Measurements from ENCODE around the gene GAGE12J. TPM values are rescaled to one million over a fixed set of nuclear protein-coding genes. Genes with fewer than 3 reads are reported as not detected.

GAGE12J gene
- total RNA-seq, 1 experiment from 2014 or later: not detected

DNA sequence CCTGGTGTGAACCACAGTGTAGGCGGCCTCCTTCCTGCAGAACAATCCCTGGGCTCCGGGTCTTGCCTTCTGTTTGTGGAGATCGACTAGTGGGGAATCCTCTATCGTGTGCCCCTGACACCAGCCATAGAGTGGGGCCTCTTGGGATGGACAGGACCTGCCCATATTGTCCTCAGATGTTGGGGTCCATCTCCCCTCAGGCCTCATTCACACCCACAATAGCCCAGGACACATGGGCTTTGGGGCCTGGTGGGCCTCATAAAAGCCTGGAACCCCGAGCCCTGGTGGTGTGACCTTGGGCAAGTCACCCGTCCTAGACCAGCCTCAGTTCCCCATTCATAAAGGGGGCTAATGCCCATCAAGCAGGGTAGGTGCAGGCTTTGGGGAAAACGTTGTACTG lies 31.6 kb upstream of the GAGE12J start:
- Histone ChIP-seq H3K9ac (ENCODE audit: low read length) (no peak overlapping the region), H3K27me3 (ENCODE audit: insufficient read depth, low read length) (no peaks in the 10 kb centered on the region), H3K4me2 (ENCODE audit: low read length) (no peak overlapping the region), H3K36me3 (ENCODE audit: control insufficient read depth in 1 of 2, insufficient read depth in 2 of 2, low read length in 2 of 2) (no peaks in the 10 kb centered on the region), H3K9me3 (ENCODE audit: control insufficient read depth in 1 of 2, insufficient read depth in 1 of 2, low read depth in 1 of 2, low read length in 2 of 2) (no peaks in the 10 kb centered on the region), H4K20me1 (ENCODE audit: insufficient read depth) (no peaks in the 10 kb centered on the region), H2AFZ (ENCODE audit: low read depth, low read length, poor library complexity, severe bottlenecking) (no peak overlapping the region), H3K27ac (ENCODE audit: low read depth, low read length) (no peak overlapping the region), H3K4me1 (ENCODE audit: control insufficient read depth in 1 of 2, insufficient read depth in 2 of 2, low read length in 2 of 2) (no peaks in the 10 kb centered on the region), H3K9me2 (ENCODE audit: insufficient read depth) (no peaks in the 10 kb centered on the region), H3K79me2 (ENCODE audit: insufficient read depth, low read length) (no peaks in the 10 kb centered on the region), H3K4me3 (replicated peaks in 1 of 2; ENCODE audit: low read depth in 1 of 2, low read length in 2 of 2) (no peak overlapping the region)
- no peak for DNase-seq (ENCODE audit: low read depth, low spot score)
- TF ChIP-seq EZH2phosphoT487 (IDR thresholded peaks at IDR 0.05; ENCODE audit: borderline replicate concordance) (no peak), TCF7L2 (IDR thresholded peaks at IDR 0.05; ENCODE audit: borderline replicate concordance, extremely low read depth, insufficient read depth, insufficient read length) (no peak), YY1 (IDR thresholded peaks at IDR 0.05; ENCODE audit: extremely low read depth, insufficient replicate concordance, low read depth, low read length) (no peak), SRF (IDR thresholded peaks at IDR 0.05; ENCODE audit: low read depth) (no peak), CEBPB (IDR thresholded peaks at IDR 0.05; ENCODE audit: low read depth) (no peak), CBX3 (IDR thresholded peaks at IDR 0.05; ENCODE audit: low read depth) (no peak), POLR2A (IDR thresholded peaks at IDR 0.05; ENCODE audit: borderline replicate concordance, extremely low read depth, insufficient read depth, insufficient read length) (no peak), POLR2AphosphoS5 (IDR thresholded peaks at IDR 0.05; ENCODE audit: low read depth, low read length) (no peak), FOSL1 (IDR thresholded peaks at IDR 0.05; ENCODE audit: low read depth) (no peak), SP1 (IDR thresholded peaks at IDR 0.05; ENCODE audit: low read depth) (no peak), ZFX (IDR thresholded peaks at IDR 0.05) (no peak)
- TF ChIP-seq, protein P1, sequence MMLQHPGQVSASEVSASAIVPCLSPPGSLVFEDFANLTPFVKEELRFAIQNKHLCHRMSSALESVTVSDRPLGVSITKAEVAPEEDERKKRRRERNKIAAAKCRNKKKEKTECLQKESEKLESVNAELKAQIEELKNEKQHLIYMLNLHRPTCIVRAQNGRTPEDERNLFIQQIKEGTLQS (IDR thresholded peaks at IDR 0.05): no peak
- TF ChIP-seq, protein P2, sequence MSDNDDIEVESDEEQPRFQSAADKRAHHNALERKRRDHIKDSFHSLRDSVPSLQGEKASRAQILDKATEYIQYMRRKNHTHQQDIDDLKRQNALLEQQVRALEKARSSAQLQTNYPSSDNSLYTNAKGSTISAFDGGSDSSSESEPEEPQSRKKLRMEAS (IDR thresholded peaks at IDR 0.05): no peak
- POLR2A ChIA-PET: no interaction called here
- no TSS peak for BruUV-seq (replicated peaks)
- no peak for ATAC-seq
- RAD21 ChIA-PET (ENCODE audit: low non-redundant PET in 1 of 2, low total read pairs in 2 of 2, uncharacterized antibody in 2 of 2, unreplicated experiment in 2 of 2): no interaction called here
- CTCF ChIA-PET: no interaction called here
- intact Hi-C loops (cut with micrococcal nuclease): loop anchor here (5.0 kb wide), 1 partner anchor 462 kb away; no protein-coding TSS in a partner anchor
